Endothelial cell of umbilical vein (primary cell): ENCODE measurements around the gene ENKD1. TPM values are rescaled to one million over a fixed set of nuclear protein-coding genes. Genes with fewer than 3 reads are reported as not detected.

ENCODE experiments used
- BruUV-seq: library from RNA; stranded (reverse); fragments of 400-500 nt; replicated peaks from 2 replicates; lab custom pipeline; 2021; lab: Mats Ljungman, UMichigan
- CTCF ChIA-PET: fragments of 300-600, 350-600 bp; sonication (Branson Sonifier 250); formaldehyde crosslinking; loops from one replicate; lab custom pipeline; 2021; ENCODE audit warnings: antibody characterized with exemption, inconsistent platforms; lab: Charles Lee
- POLR2A ChIA-PET: fragments of 300-600, 350-600 bp; sonication (Branson Sonifier 250); formaldehyde crosslinking; loops from one replicate; lab custom pipeline; 2021; ENCODE audit warnings: antibody characterized with exemption, inconsistent platforms; lab: Charles Lee
- DNase-seq: peaks from one replicate; pipeline ENCODE4 v3.0.0-alpha.2; 2011; ENCODE audit warnings: low read depth, low spot score
- FAIRE-seq: peaks from 2 replicates; lab custom pipeline; 2011; peaks lifted over from hg19 to GRCh38; lab: Jason Lieb, UNC
- H2AFZ ChIP-seq: 2 replicates; pipeline ENCODE4 v1.6.0; 2012; ENCODE audit warnings: low read depth, low read length, control low read depth, inconsistent platforms
- H3K27ac ChIP-seq: 2 replicates; pipeline ENCODE4 v1.5.1; 2011; ENCODE audit warnings: low read depth, mild to moderate bottlenecking, control low read depth, low read length, moderate library complexity; ENCODE audit not compliant: insufficient read depth
- H3K27me3 ChIP-seq, 2 experiments: 2 replicates each; pipeline versions ENCODE4 v1.6.0 to v1.6.1; 2011; ENCODE audit warnings: low read length in 2 of 2, mixed read lengths in 1 of 2; ENCODE audit not compliant: control insufficient read depth in 2 of 2, insufficient read depth in 2 of 2
- H3K36me3 ChIP-seq, 2 experiments: 2 replicates in 1 of 2; 3 replicates in 1 of 2; pipeline ENCODE4 v1.5.1; 2011; ENCODE audit warnings: low read length in 2 of 2, mild to moderate bottlenecking in 1 of 2, moderate library complexity in 1 of 2; ENCODE audit not compliant: control insufficient read depth in 2 of 2, insufficient read depth in 2 of 2; ENCODE audit errors: extremely low read depth in 1 of 2
- H3K4me1 ChIP-seq: 3 replicates; pipeline ENCODE4 v1.5.1; 2011; ENCODE audit warnings: mild to moderate bottlenecking, low read length; ENCODE audit not compliant: control insufficient read depth, insufficient read depth; ENCODE audit errors: extremely low read depth
- H3K4me2 ChIP-seq: 2 replicates; pipeline ENCODE4 v1.6.1; 2011; ENCODE audit warnings: low read length, control low read depth, mixed read lengths; ENCODE audit not compliant: insufficient read depth
- H3K4me3 ChIP-seq, 3 experiments: fragments of 200-600 bp in 1 of 3; sonication (generic), shearing (Covaris generic) in 1 of 3; replicated peaks in 1 of 3; 2 replicates each; pipeline ENCODE4 v1.5.1; 2011 to 2016; ENCODE audit warnings: control low read depth in 3 of 3, low read length in 3 of 3, mild to moderate bottlenecking in 2 of 3, inconsistent platforms in 1 of 3, low read depth in 1 of 3, moderate library complexity in 1 of 3; ENCODE audit not compliant: insufficient read depth in 1 of 3
- H3K79me2 ChIP-seq: 2 replicates; pipeline ENCODE4 v1.6.0; 2012; ENCODE audit warnings: low read length, inconsistent platforms; ENCODE audit not compliant: control insufficient read depth, insufficient read depth
- H3K9ac ChIP-seq: replicated peaks from 2 replicates; pipeline ENCODE3; 2011; ENCODE audit warnings: low read length, control low read depth; ENCODE audit not compliant: insufficient read depth; ENCODE audit errors: extremely low read depth
- H3K9me1 ChIP-seq: replicated peaks from 3 replicates; pipeline ENCODE4 v1.6.0; 2011; ENCODE audit warnings: mild to moderate bottlenecking, low read length; ENCODE audit not compliant: control insufficient read depth, insufficient read depth; ENCODE audit errors: extremely low read depth
- H3K9me3 ChIP-seq: replicated peaks from 2 replicates; pipeline ENCODE4 v1.5.1; 2012; ENCODE audit warnings: low read length, inconsistent platforms; ENCODE audit not compliant: control insufficient read depth, insufficient read depth
- H4K20me1 ChIP-seq: replicated peaks from 2 replicates; pipeline ENCODE3; 2011; ENCODE audit warnings: mild to moderate bottlenecking, low read length; ENCODE audit not compliant: control insufficient read depth, insufficient read depth; ENCODE audit errors: extremely low read depth
- CTCF ChIP-seq, 2 donors: IDR thresholded peaks; 1 replicate in 1 of 2; 2 replicates in 1 of 2; pipeline ENCODE4 v1.5.1; 2011; ENCODE audit warnings: low read length in 2 of 2, mild to moderate bottlenecking in 2 of 2, moderate library complexity in 2 of 2, control low read depth in 1 of 2, inconsistent platforms in 1 of 2, low read depth in 1 of 2; ENCODE audit not compliant: insufficient read depth in 1 of 2; ENCODE audit errors: extremely low read depth in 1 of 2
- EZH2 ChIP-seq: IDR thresholded peaks from 2 replicates; pipeline ENCODE4 v1.6.1; 2012; ENCODE audit warnings: borderline replicate concordance, low read depth, mild to moderate bottlenecking, moderate library complexity, low read length, inconsistent platforms; ENCODE audit not compliant: severe bottlenecking
- FOS ChIP-seq: IDR thresholded peaks from 2 replicates; pipeline ENCODE4 v1.6.1; 2011; ENCODE audit warnings: mild to moderate bottlenecking, low read length, moderate library complexity, borderline replicate concordance; ENCODE audit not compliant: insufficient read depth
- GATA2 ChIP-seq: IDR thresholded peaks from 2 replicates; pipeline ENCODE4 v1.7.0; 2011; ENCODE audit warnings: low read depth, mild to moderate bottlenecking, moderate library complexity, mixed read lengths, low read length; ENCODE audit not compliant: insufficient read length, insufficient read depth
- JUN ChIP-seq: IDR thresholded peaks from 2 replicates; pipeline ENCODE4 v1.6.1; 2011; ENCODE audit warnings: borderline replicate concordance, low read depth; ENCODE audit not compliant: insufficient read length, insufficient read depth
- MAX ChIP-seq: IDR thresholded peaks from 2 replicates; pipeline ENCODE4 v1.6.1; 2011; ENCODE audit not compliant: insufficient read depth, insufficient read length
- MYC ChIP-seq: IDR thresholded peaks from one replicate; pipeline ENCODE4 v1.6.1; 2011; ENCODE audit warnings: mild to moderate bottlenecking, low read depth, low read length
- POLR2A ChIP-seq: IDR thresholded peaks from 2 replicates; pipeline ENCODE4 v1.6.1; 2012; ENCODE audit warnings: low read depth, mild to moderate bottlenecking, control low read depth, low read length
- POLR2AphosphoS5 ChIP-seq: IDR thresholded peaks from 2 replicates; pipeline ENCODE4 v1.6.1; 2012; ENCODE audit warnings: low read depth, mild to moderate bottlenecking, control low read depth, low read length, moderate library complexity; ENCODE audit not compliant: insufficient read depth
- dilution Hi-C: fragments of 300-500 bp; cut with MboI; formaldehyde crosslinking; loops from one replicate; pipeline ENCODE4 v1.15.0; 2019; ENCODE audit warnings: low sequenced_read_pairs; ENCODE audit not compliant: extremely low pct_ligation_motif_present
- intact Hi-C: fragments of 100-400 bp; cut with micrococcal nuclease; formaldehyde crosslinking; loops from one replicate; pipeline ENCODE4 v1.10.0; 2022
- polyA plus RNA-seq, 4 experiments: library from polyadenylated mRNA; depleted of rRNA in 3 of 4; stranded (reverse) in 3 of 4; unstranded in 1 of 4; fragments of >200 nt; gene quantifications; 2 replicates each; pipeline versions ENCODE4 v1.2.1 to v1.2.3, GENCODE V29; 2011 to 2012; ENCODE audit warnings: missing spikeins in 1 of 4
- total RNA-seq: library from RNA; stranded (reverse); gene quantifications from 2 replicates; pipeline ENCODE4 v1.2.3, GENCODE V29; 2021

ENKD1 gene
- total and polyA plus RNA-seq, 2 donors (not counting 3 experiments of a cell fraction or from before 2014, with no cell fraction given) = 16.7 to 17.3 TPM

GRCh38 chr16:67656344-67657016, 10.1 kb downstream of the ENKD1 start:
- DNase-seq (no peak), FAIRE-seq (no peak)
- Histone ChIP-seq H3K9ac (no peak overlapping the region), H3K4me2 (no peak overlapping the region), H4K20me1 (no peaks in the 10 kb centered on the region), H3K4me1 (peaks cover 14% of the 10 kb centered on the region), H3K79me2 (no peaks in the 10 kb centered on the region), H3K4me3 (no peak overlapping the region), H3K9me1 (no peaks in the 10 kb centered on the region), H3K9me3 (no peaks in the 10 kb centered on the region), H3K27me3 (peaks cover 11 to 14% of the 10 kb centered on the region in 2 experiments), H2AFZ (no peak overlapping the region), H3K27ac (no peak overlapping the region), H3K36me3 (no peaks in the 10 kb centered on the region)
- dilution Hi-C loops (no loop called here), intact Hi-C loops (no loop called here)
- no TSS peak for BruUV-seq
- no peak for TF ChIP-seq POLR2A
- TF ChIP-seq JUN = no peak
- TF ChIP-seq MYC = no peak
- CTCF ChIA-PET = interaction anchor here (0.9 to 2.1 kb wide), 2 partner anchors 11 to 109 kb away, joined by 3 to 5 read pairs; partner anchors contain the start of gene CARMIL2
- POLR2A ChIA-PET = no interaction called here

GRCh38 chr16:67655363-67655762, 11.2 kb downstream of the ENKD1 start:
- Histone ChIP-seq H3K27ac (no peak overlapping the region), H4K20me1 (no peaks in the 10 kb centered on the region), H2AFZ (no peak overlapping the region), H3K4me3 (no peak overlapping the region), H3K4me2 (no peak overlapping the region), H3K36me3 (no peaks in the 10 kb centered on the region), H3K9ac (no peak overlapping the region), H3K4me1 (peaks cover 8% of the 10 kb centered on the region), H3K27me3 (peaks cover 20 to 22% of the 10 kb centered on the region in 2 experiments), H3K79me2 (no peaks in the 10 kb centered on the region), H3K9me3 (no peaks in the 10 kb centered on the region), H3K9me1 (no peaks in the 10 kb centered on the region)
- DNase-seq (no peak), FAIRE-seq (no peak)
- ChIA-PET CTCF (no interaction called here), POLR2A (no interaction called here)
- TF ChIP-seq MAX = no peak
- no peak for TF ChIP-seq EZH2
- TF ChIP-seq JUN = no peak
- no peak for TF ChIP-seq FOS
- TF ChIP-seq POLR2A = no peak
- no peak for TF ChIP-seq CTCF (IDR thresholded peaks at IDR 0.05; ENCODE audit: extremely low read depth in 1 of 2, insufficient read depth in 1 of 2, low read depth in 1 of 2, low read length in 2 of 2)
- no peak for TF ChIP-seq GATA2
- TF ChIP-seq MYC = no peak
- TF ChIP-seq POLR2AphosphoS5 = no peak
- BruUV-seq = no TSS peak
- intact Hi-C loops (no loop called here), dilution Hi-C loops (no loop called here)
